OCI-LY1 (cell line): ENCODE measurements around the gene CUL2.

Source experiments
- EZH2 ChIP-seq: fragments of 200-600 bp; sonication (generic), shearing (Covaris generic); IDR thresholded peaks from 2 replicates; pipeline ENCODE4 v1.8.0; 2017; ENCODE audit warnings: borderline replicate concordance, mixed run types, mild to moderate bottlenecking, antibody characterized with exemption, low read length, moderate library complexity, mixed read lengths
- TF ChIP-seq, protein P1 (sequence below): fragments of 200-600 bp; sonication (generic), shearing (Covaris generic); IDR thresholded peaks from 2 replicates; pipeline ENCODE4 v1.5.1; 2017; ENCODE audit warnings: mild to moderate bottlenecking, antibody characterized with exemption, low read length, moderate library complexity, mixed read lengths

DNA sequence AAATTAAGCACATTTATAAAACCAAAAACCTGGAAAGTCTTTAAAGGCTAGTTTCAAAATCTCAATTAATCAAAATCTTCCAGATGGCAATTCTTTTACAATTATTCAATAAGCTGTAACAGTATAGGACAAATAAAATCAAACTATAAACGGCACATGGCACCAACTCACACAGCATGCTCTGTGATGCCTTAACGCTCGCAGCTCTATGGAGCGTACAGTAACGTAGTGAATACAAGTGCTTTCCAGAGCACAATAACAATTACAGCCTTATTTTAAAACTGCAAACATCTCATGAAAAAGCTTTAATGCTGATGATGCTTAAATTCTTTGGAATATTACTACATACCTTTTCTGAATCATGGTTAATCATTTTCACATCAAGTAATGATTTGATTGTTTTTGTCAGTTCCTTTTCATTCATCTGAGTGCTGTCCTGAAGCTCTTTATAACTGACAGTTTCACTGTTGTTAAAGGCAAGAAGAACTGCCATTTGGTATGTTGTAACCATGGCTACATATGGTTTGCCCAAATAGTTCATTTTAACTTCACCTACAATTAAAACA is 74.2 kb downstream of the CUL2 start:
- TF ChIP-seq, protein P1, sequence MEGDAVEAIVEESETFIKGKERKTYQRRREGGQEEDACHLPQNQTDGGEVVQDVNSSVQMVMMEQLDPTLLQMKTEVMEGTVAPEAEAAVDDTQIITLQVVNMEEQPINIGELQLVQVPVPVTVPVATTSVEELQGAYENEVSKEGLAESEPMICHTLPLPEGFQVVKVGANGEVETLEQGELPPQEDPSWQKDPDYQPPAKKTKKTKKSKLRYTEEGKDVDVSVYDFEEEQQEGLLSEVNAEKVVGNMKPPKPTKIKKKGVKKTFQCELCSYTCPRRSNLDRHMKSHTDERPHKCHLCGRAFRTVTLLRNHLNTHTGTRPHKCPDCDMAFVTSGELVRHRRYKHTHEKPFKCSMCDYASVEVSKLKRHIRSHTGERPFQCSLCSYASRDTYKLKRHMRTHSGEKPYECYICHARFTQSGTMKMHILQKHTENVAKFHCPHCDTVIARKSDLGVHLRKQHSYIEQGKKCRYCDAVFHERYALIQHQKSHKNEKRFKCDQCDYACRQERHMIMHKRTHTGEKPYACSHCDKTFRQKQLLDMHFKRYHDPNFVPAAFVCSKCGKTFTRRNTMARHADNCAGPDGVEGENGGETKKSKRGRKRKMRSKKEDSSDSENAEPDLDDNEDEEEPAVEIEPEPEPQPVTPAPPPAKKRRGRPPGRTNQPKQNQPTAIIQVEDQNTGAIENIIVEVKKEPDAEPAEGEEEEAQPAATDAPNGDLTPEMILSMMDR = no peak
- no peak for TF ChIP-seq EZH2
